ENCODE results near the gene EXOC4. TPM values are rescaled to one million over a fixed set of nuclear protein-coding genes. Genes with fewer than 3 reads are reported as not detected.

The EXOC4 gene
- total and polyA plus RNA-seq, 2 donors (not counting 3 experiments of a cell fraction or from before 2014, with no cell fraction given), result 20.3 to 73.1 TPM

GRCh38 chr7:133815611-133816210 lies 562.8 kb downstream of the EXOC4 start:
- DNase-seq (ENCODE audit: low read depth, low spot score) (no peak), FAIRE-seq (no peak)
- intact Hi-C loops (cut with micrococcal nuclease) (no loop called here), dilution Hi-C loops (cut with MboI; ENCODE audit: extremely low pct_ligation_motif_present, low sequenced_read_pairs) (no loop called here)
- no peak overlapping the region for H3K27ac ChIP-seq (ENCODE audit: insufficient read depth, low read depth, low read length)
- no peaks in the 10 kb centered on the region for H3K36me3 ChIP-seq (ENCODE audit: control insufficient read depth in 2 of 2, extremely low read depth in 1 of 2, insufficient read depth in 2 of 2, low read length in 2 of 2)
- no peak overlapping the region for H3K4me3 ChIP-seq (replicated peaks in 1 of 3; ENCODE audit: insufficient read depth in 1 of 3, low read depth in 1 of 3, low read length in 3 of 3)
- ChIA-PET POLR2A (no interaction called here), CTCF (interaction anchor here (0.8 kb wide), 1 partner anchor 38 kb away, joined by 3 read pairs; no protein-coding TSS in a partner anchor)
- no peak overlapping the region for H3K9ac ChIP-seq (replicated peaks; ENCODE audit: extremely low read depth, insufficient read depth, low read length)
- no peaks in the 10 kb centered on the region for H3K27me3 ChIP-seq (ENCODE audit: control insufficient read depth in 2 of 2, insufficient read depth in 2 of 2, low read length in 2 of 2)
- H3K4me2 ChIP-seq (ENCODE audit: insufficient read depth, low read length), result no peak overlapping the region
- no peaks in the 10 kb centered on the region for H3K79me2 ChIP-seq (ENCODE audit: control insufficient read depth, insufficient read depth, low read length)
- TF ChIP-seq POLR2A (IDR thresholded peaks at IDR 0.05; ENCODE audit: low read depth, low read length) (no peak), CTCF (IDR thresholded peaks at IDR 0.05; ENCODE audit: extremely low read depth in 1 of 2, insufficient read depth in 1 of 2, low read depth in 1 of 2, low read length in 2 of 2) (no peak), POLR2AphosphoS5 (IDR thresholded peaks at IDR 0.05; ENCODE audit: insufficient read depth, low read depth, low read length) (no peak), FOS (IDR thresholded peaks at IDR 0.05; ENCODE audit: borderline replicate concordance, insufficient read depth, low read length) (no peak), MYC (IDR thresholded peaks at IDR 0.05; ENCODE audit: low read depth, low read length) (no peak), GATA2 (IDR thresholded peaks at IDR 0.05; ENCODE audit: insufficient read depth, insufficient read length, low read depth, low read length) (no peak)
- TF ChIP-seq, protein P1, sequence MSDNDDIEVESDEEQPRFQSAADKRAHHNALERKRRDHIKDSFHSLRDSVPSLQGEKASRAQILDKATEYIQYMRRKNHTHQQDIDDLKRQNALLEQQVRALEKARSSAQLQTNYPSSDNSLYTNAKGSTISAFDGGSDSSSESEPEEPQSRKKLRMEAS (IDR thresholded peaks at IDR 0.05; ENCODE audit: insufficient read depth, insufficient read length), result no peak
- H3K9me1 ChIP-seq (replicated peaks; ENCODE audit: control insufficient read depth, extremely low read depth, insufficient read depth, low read length), result no peaks in the 10 kb centered on the region
- no TSS peak for BruUV-seq (replicated peaks)
- no peak overlapping the region for H2AFZ ChIP-seq (ENCODE audit: low read depth, low read length)
- no peaks in the 10 kb centered on the region for H4K20me1 ChIP-seq (replicated peaks; ENCODE audit: control insufficient read depth, extremely low read depth, insufficient read depth, low read length)
- H3K4me1 ChIP-seq (ENCODE audit: control insufficient read depth, extremely low read depth, insufficient read depth, low read length), result peaks cover 2% of the 10 kb centered on the region
- no peaks in the 10 kb centered on the region for H3K9me3 ChIP-seq (replicated peaks; ENCODE audit: control insufficient read depth, insufficient read depth, low read length)
